Tibial nerve (tissue), 4 donors: Measurements from ENCODE around the gene NOC2L.

Experiments
- CTCF ChIP-seq, 5 experiments: fragments of 200-600 bp in 3 of 5; fragments of 450-650 bp in 2 of 5; sonication (generic) in 3 of 5; IDR thresholded peaks; one replicate each; pipeline ENCODE4 v1.5.1; 2016 to 2019; ENCODE audit warnings: antibody characterized with exemption in 5 of 5, mild to moderate bottlenecking in 3 of 5, moderate library complexity in 2 of 5
- EP300 ChIP-seq, 2 donors: sonication (generic); formaldehyde crosslinking; IDR thresholded peaks; one replicate each; pipeline ENCODE4 v1.6.1; 2017; ENCODE audit warnings: antibody characterized with exemption in 2 of 2, mild to moderate bottlenecking in 1 of 2

- TF ChIP-seq EP300 (IDR thresholded peaks at IDR 0.05) (no peak), CTCF (IDR thresholded peaks at IDR 0.05) (no peak)
Measured at GRCh38 chr1:963746-964525, 4.9 kb upstream of the NOC2L start.
